Right hindlimb (tissue), 1 donor: Measurements from ENCODE around the gene OPA1.

Source experiments
- DNase-seq: peaks from one replicate; pipeline ENCODE4 v3.0.0-alpha.2; 2018

OPA1 gene

DNA sequence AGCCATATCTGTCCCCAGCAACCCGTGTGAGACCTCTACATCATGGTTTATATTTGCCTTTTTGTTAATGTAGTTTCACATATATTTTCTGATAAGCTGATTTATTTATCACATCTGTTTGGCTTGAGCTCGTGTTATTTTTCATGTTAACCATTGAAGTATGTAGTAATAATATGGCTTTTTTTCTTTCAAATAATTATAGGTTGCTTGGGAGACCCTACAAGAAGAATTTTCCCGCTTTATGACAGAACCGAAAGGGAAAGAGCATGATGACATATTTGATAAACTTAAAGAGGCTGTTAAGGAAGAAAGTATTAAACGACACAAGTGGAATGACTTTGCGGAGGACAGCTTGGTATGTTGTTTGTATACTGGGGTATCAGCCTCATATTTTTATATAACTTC lies 63.9 kb downstream of the OPA1 start:
- no peak for DNase-seq

DNA sequence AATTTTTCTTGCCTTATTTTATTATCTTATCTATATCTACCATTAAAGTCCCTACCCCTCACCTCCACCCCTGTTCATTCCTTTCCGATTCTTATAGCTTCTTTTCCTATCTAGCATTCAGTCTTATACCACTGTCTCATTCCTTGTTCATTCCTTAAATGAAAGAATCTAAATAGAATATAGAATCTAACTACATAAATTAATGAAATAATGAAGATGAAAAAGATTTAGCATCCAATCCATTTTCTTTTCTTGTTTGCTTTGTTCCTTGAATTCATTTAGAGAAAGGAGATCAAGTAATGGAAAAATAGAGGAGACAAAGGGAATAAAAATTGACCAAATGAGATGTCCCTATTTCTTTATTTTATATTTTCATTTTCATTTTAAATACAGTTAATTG lies 67.2 kb downstream of the OPA1 start:
- no peak for DNase-seq

DNA sequence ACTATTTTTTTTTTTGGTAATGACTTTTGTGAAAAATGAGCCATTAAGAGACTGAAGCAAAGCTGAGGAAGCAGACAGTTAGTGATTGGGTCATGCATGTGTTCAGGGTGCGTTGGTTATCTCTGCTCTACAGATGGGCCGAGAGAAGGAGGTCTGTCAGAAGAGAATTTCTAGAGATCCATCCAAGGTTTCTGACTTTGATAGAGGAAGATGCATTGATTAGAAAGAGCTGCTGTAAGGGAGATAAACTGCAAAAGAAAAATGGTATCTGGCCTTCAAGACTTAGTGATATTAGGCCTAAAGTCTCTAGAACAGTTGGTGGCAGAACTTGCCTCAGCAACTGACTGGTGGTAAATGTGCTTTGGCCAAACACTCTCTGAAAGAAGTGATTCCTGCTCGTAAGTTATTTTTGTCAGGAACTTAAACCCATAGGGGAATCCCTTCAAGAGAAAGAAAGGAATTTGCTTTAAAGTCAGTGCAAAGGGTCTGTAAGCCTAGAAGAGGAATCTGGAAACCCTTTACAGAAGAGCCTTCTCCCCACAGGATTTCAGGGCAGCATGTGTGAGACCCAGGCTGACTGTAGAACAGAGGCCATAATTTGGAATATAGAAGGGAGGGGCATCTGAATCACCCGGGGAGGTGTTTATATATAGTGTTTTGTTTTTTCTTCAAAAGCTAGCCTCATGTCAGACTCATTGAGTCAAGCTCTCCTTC lies 67.8 kb downstream of the OPA1 start:
- DNase-seq, result no peak

DNA sequence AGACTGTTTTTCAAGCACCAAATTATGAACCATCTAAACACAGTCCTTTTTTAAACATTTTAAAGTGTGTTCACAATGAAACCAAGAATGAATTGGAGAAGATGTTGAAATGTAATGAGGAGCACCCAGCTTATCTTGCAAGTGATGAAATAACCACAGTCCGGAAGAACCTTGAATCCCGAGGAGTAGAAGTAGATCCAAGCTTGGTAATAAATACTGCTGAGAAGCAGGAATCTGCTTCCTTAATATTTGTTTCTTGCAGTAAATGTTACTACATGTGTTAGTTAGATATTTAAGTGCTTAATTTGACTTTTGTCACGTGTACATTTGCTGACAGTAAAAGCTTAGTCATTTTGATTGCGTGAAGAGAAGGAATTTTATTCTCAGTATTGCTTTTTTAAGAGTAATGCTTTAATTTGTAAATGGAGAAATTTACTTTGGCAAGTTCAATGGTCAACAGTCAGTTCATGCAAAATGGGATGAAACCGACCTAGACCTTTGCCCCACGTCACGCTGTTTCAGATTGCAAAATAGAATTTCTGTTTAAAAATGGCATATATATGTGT lies 69.8 kb downstream of the OPA1 start:
- no peak for DNase-seq

DNA sequence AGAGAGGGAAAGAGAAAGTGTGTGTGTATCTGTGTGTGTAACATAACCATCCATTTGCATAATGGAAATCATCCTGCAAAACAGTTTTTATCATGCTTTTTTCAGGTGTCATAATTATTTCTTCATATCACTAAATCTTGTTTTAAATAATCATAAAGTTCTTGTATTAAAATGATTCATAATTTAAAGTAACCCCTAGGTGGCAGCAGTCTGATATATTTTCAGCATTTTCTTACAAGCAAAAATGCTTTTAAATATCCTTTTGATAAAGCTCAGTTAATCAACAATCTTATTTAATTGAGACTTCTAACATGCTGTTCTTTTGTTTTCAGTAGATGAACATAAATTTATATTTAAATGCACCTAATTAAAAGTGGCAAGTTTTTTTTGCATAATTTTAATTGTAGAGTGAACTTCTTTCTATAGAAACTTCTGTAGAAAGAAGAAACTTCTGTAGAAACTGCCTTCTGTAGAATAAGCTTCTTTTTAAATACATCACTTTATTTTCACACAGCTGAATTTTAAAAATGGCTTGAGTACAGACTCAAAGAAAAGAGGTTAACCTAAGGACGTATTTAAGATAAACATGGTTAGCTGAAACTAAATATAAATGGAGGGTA lies 72.5 kb downstream of the OPA1 start:
- no peak for DNase-seq

DNA sequence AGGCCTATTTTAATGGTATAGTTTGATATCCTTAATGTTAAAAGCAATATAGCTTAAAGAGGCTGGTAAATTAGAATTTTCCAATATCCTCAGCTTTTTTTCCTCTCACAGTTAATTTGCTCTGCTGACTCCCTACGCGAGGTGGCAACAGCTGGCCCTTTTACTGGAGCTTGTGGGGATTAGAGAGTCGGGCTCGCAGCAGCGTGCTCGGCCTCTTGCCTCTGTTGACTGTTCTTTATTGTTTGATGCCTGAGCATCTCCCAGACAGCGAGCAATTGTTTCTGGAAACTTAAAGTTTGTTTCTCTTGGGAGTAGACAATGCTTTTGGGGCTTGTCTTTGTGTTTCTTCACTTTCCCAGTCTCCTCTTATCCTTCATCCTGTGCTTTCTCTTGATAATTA lies 80.8 kb downstream of the OPA1 start:
- DNase-seq, result peak; percentile 25

DNA sequence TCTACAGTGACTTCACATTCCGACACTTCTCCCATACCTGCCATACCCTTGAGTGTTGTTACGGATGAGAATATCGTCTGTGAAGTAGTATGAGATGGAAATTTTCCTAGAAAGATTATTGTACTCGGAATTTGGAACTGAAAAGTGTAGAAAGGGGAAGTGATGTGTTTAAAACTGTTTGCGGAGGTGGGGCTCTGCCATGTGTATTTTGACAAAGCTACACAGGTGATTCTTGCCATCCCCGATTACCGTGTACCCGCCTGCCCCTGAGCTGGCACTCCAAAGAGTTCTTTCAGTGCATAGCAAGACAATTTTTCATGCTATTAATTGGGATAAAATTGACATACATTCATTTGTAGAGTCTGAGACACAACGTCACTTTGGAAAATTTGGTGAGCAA lies 81.7 kb downstream of the OPA1 start:
- DNase-seq, result no peak

DNA sequence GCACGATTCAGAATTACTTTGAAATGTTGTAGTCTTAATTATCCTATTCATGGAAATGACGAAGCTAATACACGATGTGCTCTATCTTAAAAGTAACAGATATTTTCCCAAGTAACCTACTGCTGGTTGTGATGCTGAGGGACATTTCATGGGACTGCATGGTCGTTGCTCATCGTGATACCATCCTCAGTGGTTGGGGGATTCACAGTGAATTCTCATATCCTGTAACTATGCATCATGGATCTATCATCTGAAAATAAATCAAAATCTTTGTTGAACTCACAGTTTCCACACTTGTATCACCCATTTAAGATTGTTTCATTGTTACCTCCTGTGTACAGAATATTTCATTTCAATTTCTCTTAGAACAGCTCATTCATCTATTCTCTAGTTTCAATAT lies 84.7 kb downstream of the OPA1 start:
- no peak for DNase-seq

DNA sequence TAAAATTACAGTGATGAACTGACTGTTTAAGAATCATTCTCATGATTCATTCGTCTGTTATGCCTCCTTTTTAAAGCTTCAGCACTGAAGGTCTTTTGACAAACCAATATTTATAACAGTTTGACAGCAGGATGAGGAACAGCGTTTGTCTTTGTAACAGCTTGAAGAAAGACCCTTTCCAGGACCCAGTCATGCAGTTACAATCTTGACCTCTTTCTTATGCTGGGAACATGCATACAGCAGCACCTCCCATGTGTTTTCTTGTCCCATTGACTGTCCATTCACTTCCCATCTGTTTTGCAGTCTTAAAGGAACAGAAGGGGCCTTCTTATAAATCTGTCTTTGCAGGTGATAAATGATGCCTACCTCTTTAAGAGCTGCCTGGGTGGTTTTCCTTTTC lies 87.2 kb downstream of the OPA1 start:
- no peak for DNase-seq

DNA sequence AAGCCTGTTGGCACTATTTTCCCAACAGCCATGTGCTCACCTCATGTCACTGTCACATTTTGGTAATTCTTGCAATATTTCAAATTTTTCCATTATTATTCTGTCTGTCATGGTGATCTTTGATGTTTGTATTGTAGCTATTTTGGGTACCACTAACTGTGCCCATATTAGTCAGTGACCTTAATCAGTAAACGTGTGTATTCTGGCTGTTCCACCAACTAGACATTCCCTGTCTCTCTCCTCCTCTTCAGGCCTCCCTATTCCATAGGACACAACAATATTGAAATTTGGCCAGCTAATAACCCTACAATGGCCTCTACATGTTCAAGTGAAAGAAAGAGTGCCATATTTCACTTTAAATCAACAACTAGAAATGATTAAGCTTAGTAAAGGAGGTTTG lies 88.6 kb downstream of the OPA1 start:
- DNase-seq, result no peak

DNA sequence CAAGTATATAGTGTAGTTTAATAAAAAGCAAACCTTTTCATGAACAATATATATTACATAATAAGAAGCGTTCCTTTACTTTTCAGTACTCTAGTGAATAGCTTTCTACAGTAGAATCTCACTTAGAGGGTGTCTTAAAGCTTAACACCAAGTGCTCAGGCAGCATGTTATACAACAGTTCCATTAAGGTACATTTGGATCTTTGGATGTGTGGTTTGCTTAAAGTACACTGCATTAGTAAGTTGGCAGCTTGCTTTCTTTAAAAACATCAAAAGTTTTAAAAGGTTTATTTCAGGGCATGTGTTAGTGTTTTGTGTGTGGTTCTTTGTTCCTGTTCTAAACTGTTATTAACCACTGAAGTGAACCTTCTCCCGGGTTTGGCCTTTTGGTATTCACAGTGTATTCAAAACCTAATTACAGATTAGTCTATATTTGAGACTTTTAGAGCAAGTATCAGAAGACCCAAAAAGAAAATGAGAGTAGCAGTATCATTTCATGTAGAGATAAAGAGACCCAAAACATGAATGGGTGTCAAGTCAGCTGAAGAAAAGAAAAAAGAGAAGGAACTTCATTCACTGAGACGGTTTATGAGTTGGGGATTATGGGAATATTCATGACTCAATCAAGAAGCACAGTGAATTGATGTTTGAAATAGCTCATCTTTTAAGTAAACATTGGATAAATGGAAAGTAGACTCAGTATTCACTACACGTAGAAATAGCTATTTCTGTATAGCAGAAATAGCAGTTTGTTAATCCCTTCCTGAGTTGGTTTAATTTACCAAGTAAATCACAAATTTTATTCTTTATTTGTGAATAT lies 93.9 kb downstream of the OPA1 start:
- no peak for DNase-seq

DNA sequence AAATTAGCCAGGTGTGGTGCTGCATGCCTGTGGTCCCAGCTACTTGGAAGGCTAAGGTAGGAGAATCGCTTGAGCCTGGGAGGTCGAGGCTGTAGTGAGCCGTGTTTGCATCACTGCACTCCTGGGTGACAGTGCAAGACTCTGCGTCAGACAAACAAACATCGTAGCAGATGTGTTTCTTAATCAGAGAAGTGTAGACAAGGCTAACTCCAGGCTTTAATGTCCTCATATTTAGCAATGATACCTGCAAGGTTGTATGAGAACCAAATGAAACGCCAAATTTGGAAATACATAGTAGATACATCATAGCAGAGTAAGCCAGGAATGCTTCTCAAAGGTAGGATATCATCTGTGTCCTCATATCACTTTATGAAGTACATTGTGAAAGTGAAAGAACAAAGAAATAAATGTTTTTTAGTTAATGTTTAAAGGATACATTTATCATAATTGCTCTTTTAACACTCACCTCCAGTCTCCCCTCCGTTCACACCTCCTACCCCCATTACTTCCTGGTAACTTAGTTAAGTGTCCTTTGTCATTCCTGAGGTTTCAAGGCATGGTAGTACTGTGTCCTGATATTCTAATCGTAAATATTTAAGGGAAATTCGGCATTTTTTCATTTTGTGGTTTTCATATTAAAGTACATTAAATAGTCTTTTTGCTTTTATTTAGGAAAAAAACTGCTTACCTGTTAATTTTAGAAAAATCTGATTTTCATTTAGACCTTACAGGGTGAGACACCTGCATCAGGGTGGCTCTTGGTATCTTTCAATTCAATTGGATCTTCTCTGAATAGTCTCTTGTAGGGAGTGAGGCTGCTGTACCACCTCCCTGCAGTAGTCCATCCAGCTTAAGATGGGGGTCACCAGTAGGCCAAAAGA lies 96.1 kb downstream of the OPA1 start:
- DNase-seq, result no peak

DNA sequence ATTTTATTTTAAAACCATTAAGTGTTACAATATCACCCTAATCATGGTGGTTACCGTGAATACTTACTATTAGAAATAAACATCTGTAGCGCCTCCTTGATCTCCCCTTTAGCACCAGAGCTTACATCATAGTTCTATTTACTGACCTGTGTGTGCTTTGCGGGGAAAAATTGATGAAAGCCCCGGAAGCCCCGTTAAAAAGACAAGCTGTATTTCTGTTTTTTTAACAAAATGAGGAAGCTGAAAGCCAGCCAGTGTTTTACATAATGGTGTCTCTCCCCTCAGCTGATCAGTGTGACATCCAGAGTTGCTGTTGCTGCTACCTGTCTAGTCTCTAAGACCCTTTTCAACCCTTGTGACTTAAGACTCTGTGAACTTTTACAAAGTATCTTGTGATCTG lies 100.8 kb downstream of the OPA1 start:
- no peak for DNase-seq

DNA sequence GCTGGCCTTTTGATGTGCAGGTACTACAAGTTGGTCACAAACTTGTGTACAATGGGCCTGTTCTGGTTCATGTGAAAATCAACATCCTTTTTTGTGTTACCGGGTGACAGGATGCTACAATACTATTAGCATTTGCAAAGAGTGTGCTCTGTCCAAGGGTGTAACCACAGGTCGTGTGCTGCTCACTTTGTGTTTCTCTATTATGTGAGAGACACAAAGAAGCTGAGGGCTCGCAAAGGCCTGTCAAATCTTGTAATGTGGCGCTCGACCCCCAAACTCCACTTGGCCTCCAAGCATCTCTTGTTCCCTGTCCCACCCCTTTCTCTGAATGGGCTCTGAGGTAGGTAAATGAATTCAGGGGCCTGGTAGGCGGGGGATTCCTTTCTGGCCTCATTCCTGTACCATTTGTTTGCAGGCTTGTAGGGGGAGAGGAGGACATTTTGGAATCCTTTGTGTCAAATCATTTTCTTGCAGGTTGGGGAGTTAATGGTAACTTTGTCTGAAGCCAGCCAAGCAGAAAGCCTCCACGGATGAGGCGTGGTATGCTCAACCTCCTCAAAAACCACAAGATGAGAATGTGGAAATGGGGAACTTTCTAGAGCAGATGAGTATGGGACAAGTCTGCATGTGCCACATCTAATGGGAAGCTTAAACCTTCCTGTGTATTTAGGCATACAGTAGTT lies 109.1 kb downstream of the OPA1 start:
- DNase-seq, result no peak

DNA sequence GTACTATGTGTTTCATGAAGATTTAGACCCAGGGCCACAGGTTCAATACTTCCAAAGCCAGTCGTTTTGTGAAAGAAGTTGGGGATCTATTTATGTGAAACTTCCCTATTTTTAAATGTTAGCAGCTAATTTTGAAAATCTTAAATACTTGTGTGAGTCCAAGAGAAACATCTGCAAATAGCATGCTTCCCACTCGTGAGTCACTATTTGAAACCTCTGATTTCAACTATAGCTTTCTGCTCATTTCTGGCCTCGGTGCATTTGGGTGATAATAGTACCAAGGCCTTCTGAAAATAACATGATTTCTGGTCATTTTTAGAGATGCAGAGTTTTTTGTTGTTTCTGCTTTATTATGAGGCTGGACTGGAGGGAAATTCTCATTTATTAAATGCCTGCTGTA lies 110.0 kb downstream of the OPA1 start:
- DNase-seq, result no peak

DNA sequence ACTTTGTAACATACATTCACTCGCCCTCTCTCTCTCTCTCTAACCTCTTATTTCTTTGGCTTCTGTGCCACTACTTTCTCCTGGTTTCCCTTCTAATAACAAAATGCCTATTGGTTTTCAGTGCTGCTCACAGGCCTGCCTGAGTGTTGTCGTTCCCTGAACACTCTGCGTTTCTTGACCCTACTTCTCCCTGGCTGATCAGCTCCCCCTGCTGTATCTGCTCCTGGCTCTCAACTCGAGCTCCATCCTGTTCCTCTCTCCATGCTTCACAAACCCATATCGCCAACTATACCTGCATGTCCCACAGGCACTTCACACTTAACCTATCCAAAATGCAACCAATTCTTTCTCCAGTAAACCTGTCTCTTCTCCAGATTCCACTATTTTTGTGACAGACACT lies 111.4 kb downstream of the OPA1 start:
- no peak for DNase-seq

DNA sequence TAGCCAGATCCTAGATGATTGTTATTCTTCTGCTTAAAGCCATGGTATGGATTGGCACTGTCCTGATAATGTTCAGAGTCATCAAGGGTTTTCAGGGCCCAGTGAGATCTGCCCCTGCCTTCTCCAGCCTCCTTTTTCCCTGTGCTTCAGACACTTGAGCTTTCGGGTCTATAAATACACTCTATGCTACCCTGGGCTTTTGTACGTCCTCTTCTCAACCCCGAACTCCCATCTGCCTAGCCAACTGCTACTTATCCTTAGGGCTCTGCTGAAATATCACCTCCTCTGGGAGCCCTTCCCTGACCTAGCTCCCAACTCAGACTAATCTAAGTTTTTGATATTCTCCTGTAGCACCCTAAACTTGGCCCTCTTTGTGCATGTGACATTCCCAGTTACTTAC lies 115.3 kb downstream of the OPA1 start:
- no peak for DNase-seq

DNA sequence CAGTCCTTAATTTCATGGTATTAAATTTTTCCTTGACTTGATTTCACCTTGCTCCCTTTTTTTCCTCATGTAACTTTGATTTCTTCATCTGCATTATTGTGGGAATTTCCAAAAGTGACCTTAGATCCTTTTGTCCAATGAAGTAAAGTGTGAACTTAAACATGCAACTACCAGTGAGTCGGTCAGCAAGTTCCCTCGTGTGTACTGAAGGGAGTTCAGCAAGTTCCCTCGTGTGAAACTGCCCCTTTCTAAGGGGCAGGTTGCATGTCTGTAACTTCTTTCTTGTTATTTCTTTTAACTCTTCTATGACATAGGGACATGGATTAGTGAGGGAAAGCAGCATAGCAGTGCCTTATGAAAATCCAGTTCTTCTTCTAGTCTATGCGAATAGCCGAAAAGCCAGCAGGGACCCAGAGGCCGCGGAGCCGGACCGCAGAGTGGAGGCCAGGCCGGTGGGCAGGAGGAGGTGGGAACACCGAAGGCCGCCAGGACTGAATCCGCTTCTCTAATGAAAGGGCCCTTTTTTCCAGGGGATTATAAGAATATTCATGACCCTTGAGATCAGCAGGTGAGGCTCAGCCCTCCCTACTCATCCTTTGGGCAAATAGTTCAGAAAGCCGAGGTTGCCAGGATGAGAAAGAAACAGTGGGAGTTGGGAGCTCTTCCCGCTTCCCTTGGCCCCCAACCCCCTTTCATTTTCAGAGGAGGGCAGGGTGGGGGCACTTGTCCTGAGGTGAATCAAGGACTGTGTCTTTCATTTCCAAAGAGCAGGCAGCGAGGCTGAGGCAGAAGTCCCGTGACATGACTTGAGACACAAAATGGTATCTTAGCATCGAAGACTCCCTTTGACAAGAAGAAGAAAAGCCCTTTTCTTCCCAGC lies 117.5 kb downstream of the OPA1 start:
- no peak for DNase-seq

DNA sequence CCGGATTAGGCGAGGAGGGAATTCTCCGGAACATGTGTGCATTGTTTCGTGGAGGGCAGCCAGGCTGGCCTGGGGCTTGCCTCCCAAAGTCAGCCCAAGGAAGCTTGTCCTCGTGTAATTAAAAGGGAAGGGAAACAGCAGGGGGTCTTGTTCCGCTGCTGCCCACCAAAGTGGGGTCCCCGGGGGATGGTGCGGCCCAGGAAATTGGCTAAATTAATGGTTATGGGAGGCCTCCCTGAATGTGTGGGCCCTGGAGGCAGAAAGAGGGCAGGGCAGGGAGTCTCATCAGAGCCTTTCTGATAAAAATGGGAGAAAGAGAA lies 118.1 kb downstream of the OPA1 start:
- no peak for DNase-seq

DNA sequence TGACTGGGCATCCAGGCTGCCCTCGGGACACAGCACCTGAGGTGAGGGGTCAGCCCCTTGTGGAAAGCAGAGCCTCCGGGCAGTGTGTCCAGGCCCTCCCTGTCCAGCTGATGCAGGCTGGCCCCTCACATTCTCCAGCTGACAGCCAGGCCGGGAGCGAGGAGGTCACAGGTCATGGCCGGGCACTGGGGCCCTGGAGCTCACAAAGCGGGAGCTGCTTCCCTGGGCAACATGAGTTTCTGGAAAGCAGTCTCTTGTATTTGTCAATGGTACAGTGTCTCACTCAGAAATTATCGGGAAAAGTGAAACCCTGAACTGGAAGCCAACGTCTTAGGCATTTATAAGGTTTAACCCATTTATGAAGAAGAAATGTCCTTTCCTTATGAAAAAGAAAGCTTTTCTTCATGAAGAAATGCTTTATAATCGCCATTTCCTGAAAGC lies 118.5 kb downstream of the OPA1 start:
- DNase-seq, result no peak

DNA sequence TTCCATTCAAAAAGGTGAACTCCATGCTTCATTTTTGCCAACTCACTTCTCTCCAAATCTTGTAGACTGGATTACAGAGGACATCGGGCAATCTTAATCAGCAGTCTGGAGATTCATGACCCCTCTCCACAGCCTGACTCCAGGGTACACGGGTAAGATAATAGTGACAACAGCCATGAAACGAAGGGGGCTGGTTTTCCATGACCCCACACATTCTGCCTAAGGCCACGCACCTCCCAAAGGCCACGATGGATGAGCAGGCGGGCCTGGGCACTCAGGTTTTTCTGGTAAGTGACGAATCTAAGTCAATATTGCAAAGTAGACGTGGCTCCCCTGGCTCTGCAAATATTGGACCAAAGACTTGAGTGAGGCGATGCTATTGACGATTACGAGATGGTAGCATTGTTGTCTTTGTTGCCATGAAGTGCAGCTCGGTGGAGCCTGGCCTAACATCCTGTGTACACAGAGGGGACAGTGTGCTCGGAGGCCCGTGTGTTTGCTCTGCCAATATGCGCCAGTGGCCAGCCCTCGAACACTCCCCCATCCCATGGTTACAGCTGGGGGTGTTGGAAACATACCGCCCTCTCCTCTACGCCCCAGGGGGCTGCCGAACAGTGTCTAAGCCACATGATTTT lies 119.1 kb downstream of the OPA1 start:
- no peak for DNase-seq
